Suprapubic skin (tissue), 4 donors: Measurements from ENCODE around the gene TESK1.

Source experiments
- EP300 ChIP-seq: sonication (generic); formaldehyde crosslinking; IDR thresholded peaks from one replicate; pipeline ENCODE4 v1.6.1; 2017; ENCODE audit warnings: antibody characterized with exemption
- POLR2A ChIP-seq, 2 donors: fragments of 450-650 bp; IDR thresholded peaks; one replicate each; pipeline ENCODE4 v1.6.1; 2017; ENCODE audit warnings: antibody characterized with exemption in 2 of 2, mild to moderate bottlenecking in 2 of 2, moderate library complexity in 2 of 2
- POLR2AphosphoS5 ChIP-seq, 3 donors: sonication (generic); formaldehyde crosslinking; IDR thresholded peaks; one replicate each; pipeline ENCODE4 v1.6.1; 2017; ENCODE audit warnings: antibody characterized with exemption in 3 of 3

DNA sequence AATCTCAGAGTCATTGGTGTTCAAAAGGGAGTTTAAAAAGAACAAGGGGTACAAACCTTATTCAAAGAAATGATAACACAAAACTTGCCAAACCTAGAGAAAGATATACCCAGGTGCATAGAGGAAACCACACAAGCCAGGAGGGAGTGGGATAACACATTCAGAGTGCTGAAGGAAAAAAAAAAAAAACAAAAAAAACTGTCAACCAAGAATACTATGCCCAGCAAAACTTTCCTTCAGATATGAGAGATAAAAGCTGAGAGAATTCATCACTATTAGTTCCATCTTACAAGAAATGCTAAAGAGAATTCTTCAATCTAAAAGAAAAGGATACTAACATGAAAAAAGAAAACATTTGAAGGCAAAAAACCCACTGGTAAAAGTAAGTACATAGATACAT lies 11.5 kb upstream of the TESK1 start:
- no peak for TF ChIP-seq POLR2A (IDR thresholded peaks at IDR 0.05)
- no peak for TF ChIP-seq POLR2AphosphoS5 (IDR thresholded peaks at IDR 0.05)
- no peak for TF ChIP-seq EP300
